Epithelial cell of proximal tubule (primary cell): ENCODE results near the gene TTLL13. TPM values are rescaled to one million over a fixed set of nuclear protein-coding genes. Genes with fewer than 3 reads are reported as not detected.

Source experiments
- DNase-seq: peaks from one replicate; pipeline ENCODE4 v3.0.0-alpha.2; 2011; ENCODE audit warnings: low read depth
- H3K4me3 ChIP-seq: 2 replicates; pipeline ENCODE4 v1.5.1; 2011; ENCODE audit warnings: low read depth, mild to moderate bottlenecking, low read length
- CTCF ChIP-seq: conservative IDR thresholded peaks from 2 replicates; pipeline ENCODE4 v1.5.1; 2012; ENCODE audit warnings: low read depth, mild to moderate bottlenecking, low read length
- total RNA-seq: library from RNA; depleted of rRNA; stranded (reverse); fragments of >200 nt; gene quantifications from 2 replicates; pipeline ENCODE4 v1.2.3, GENCODE V29; 2015

The TTLL13 gene
- total RNA-seq, 1 donor from 2014 or later: not detected

- TF ChIP-seq CTCF: no peak
- no peak overlapping the region for H3K4me3 ChIP-seq
- no peak for DNase-seq
Measured at GRCh38 chr15:90309020-90309419, 59.7 kb downstream of the TTLL13 start.

Other genes with a start within 250 kb of the TTLL13 start
- 11.4 and 19.9 TPM in 2 replicates for gene ZNF710, start 248.2 kb upstream of the TTLL13 start, total RNA-seq
- gene IDH2, start 147.1 kb upstream of the TTLL13 start, total RNA-seq: 134 and 170 TPM in 2 replicates
- 75.6 and 89.6 TPM in 2 replicates for gene SEMA4B, start 48.2 kb upstream of the TTLL13 start, total RNA-seq
- 76.0 and 90.9 TPM in 2 replicates for gene CIB1, start 15.6 kb upstream of the TTLL13 start, total RNA-seq
- 9.9 and 22.3 TPM in 2 replicates for gene GDPGP1, start 15.3 kb upstream of the TTLL13 start, total RNA-seq
- 74.8 and 79.6 TPM in 2 replicates for gene NGRN, start 16.1 kb downstream of the TTLL13 start, total RNA-seq
- gene ZNF774, start 102.7 kb downstream of the TTLL13 start, total RNA-seq: 1.1 and 5.9 TPM in 2 replicates
- gene IQGAP1, start 138.7 kb downstream of the TTLL13 start, total RNA-seq: 176 and 187 TPM in 2 replicates